PC-9 (cell line): Measurements from ENCODE around the gene SLFN11. TPM values are rescaled to one million over a fixed set of nuclear protein-coding genes. Genes with fewer than 3 reads are reported as not detected.

Experiments used
- BruUV-seq: library from RNA; stranded (reverse); fragments of 400-500 nt; replicated peaks from 2 replicates; lab custom pipeline; 2021; lab: Mats Ljungman, UMichigan
- CTCF ChIA-PET: fragments of 300-600 bp; sonication (Branson Sonifier 250); formaldehyde crosslinking; loops from one replicate; lab custom pipeline; 2022; ENCODE audit warnings: antibody characterized with exemption; lab: Charles Lee
- POLR2A ChIA-PET: fragments of 300-600 bp; sonication (Branson Sonifier 250); formaldehyde crosslinking; loops from one replicate; lab custom pipeline; 2022; ENCODE audit warnings: antibody characterized with exemption; ENCODE audit not compliant: unreplicated experiment; lab: Charles Lee
- DNase-seq, 2 experiments: peaks; one replicate each; pipeline versions ENCODE4 v3.0.0 to v3.0.0-alpha.2; 2015 to 2022; ENCODE audit warnings: mixed read lengths in 1 of 2
- H2AFZ ChIP-seq: fragments of 200-600 bp; sonication (generic); 2 replicates; pipeline ENCODE4 v1.8.1; 2017; ENCODE audit warnings: antibody characterized with exemption
- H3F3A ChIP-seq: fragments of 200-600 bp; sonication (generic); 2 replicates; pipeline ENCODE4 v1.8.1; 2017; ENCODE audit warnings: antibody characterized with exemption, mild to moderate bottlenecking, low read depth; ENCODE audit not compliant: insufficient read depth
- H3K27ac ChIP-seq: fragments of 200-600 bp; sonication (generic); 2 replicates; pipeline ENCODE4 v1.6.1; 2016; ENCODE audit warnings: mixed run types
- H3K27me3 ChIP-seq: fragments of 200-600 bp; sonication (generic); 2 replicates; pipeline ENCODE4 v1.6.1; 2016; ENCODE audit warnings: low read depth, mixed run types; ENCODE audit not compliant: insufficient read depth
- H3K36me3 ChIP-seq: fragments of 200-600 bp; sonication (generic); 2 replicates; pipeline ENCODE4 v1.6.1; 2016; ENCODE audit warnings: low read depth, mixed run types
- H3K4me1 ChIP-seq: fragments of 200-600 bp; sonication (generic); replicated peaks from 2 replicates; pipeline ENCODE4 v1.6.1; 2016; ENCODE audit warnings: mixed run types; ENCODE audit not compliant: insufficient read depth
- H3K4me2 ChIP-seq: fragments of 200-600 bp; sonication (generic); 2 replicates; pipeline ENCODE4 v1.6.1; 2017; ENCODE audit warnings: mixed run types
- H3K4me3 ChIP-seq: fragments of 200-600 bp; sonication (generic); 2 replicates; pipeline ENCODE4 v1.6.1; 2016; ENCODE audit warnings: mixed run types
- H3K79me2 ChIP-seq: fragments of 200-600 bp; sonication (generic); 2 replicates; pipeline ENCODE4 v1.6.1; 2017; ENCODE audit warnings: low read depth, mixed run types
- H3K9me2 ChIP-seq: fragments of 200-600 bp; sonication (generic); 2 replicates; pipeline ENCODE4 v1.8.1; 2017; ENCODE audit warnings: mild to moderate bottlenecking; ENCODE audit not compliant: insufficient read depth
- H3K9me3 ChIP-seq: fragments of 200-600 bp; sonication (generic); 2 replicates; pipeline ENCODE4 v1.8.1; 2016; ENCODE audit warnings: low read depth; ENCODE audit not compliant: insufficient read depth
- H4K20me1 ChIP-seq: fragments of 200-600 bp; sonication (generic); 2 replicates; pipeline ENCODE4 v1.8.1; 2017; ENCODE audit not compliant: insufficient read depth
- CTCF ChIP-seq: fragments of 200-600 bp; sonication (generic); conservative IDR thresholded peaks from 2 replicates; pipeline ENCODE4 v1.6.1; 2017; ENCODE audit warnings: mixed run types, antibody characterized with exemption, mild to moderate bottlenecking, moderate library complexity
- EZH2 ChIP-seq: fragments of 200-600 bp; sonication (generic); IDR thresholded peaks from 2 replicates; pipeline ENCODE4 v1.8.0; 2017; ENCODE audit warnings: antibody characterized with exemption, low read depth
- intact Hi-C: fragments of 100-400 bp; cut with micrococcal nuclease; formaldehyde crosslinking; loops from one replicate; pipeline ENCODE4 v1.10.0; 2022; ENCODE audit not compliant: unreplicated experiment
- total RNA-seq: library from RNA; stranded (reverse); gene quantifications from 2 replicates; pipeline ENCODE4 v1.2.3, GENCODE V29; 2021

The SLFN11 gene
- total RNA-seq, 1 experiment from 2014 or later: 0.46 TPM

- H4K20me1 ChIP-seq: no peaks in the 10 kb centered on the region; the same call in 1 of the 2 replicates
- intact Hi-C loops: no loop called here
- no peak overlapping the region for H3K4me3 ChIP-seq
- POLR2A ChIA-PET: no interaction called here
- DNase-seq: no peak
- H2AFZ ChIP-seq: no peak overlapping the region
- no peak for TF ChIP-seq CTCF
- no peak for TF ChIP-seq EZH2
- no peaks in the 10 kb centered on the region for H3K27me3 ChIP-seq
- no TSS peak for BruUV-seq
- H3K9me3 ChIP-seq: no peaks in the 10 kb centered on the region
- H3K9me2 ChIP-seq: no peaks in the 10 kb centered on the region
- no peak overlapping the region for H3K27ac ChIP-seq
- CTCF ChIA-PET: no interaction called here
- no peak overlapping the region for H3K4me2 ChIP-seq
- H3K4me1 ChIP-seq: no peaks in the 10 kb centered on the region
- H3K36me3 ChIP-seq: no peaks in the 10 kb centered on the region
- H3K79me2 ChIP-seq: no peaks in the 10 kb centered on the region
- H3F3A ChIP-seq: no peaks in the 10 kb centered on the region
These were observed 40.8 kb upstream of the SLFN11 start for GRCh38 chr17:35414247-35414646.

GRCh38 chr17:35407531-35407930 is 34.1 kb upstream of the SLFN11 start:
- Histone ChIP-seq H3K4me3 (no peak overlapping the region), H4K20me1 (no peaks in the 10 kb centered on the region), H2AFZ (no peak overlapping the region), H3K27me3 (no peaks in the 10 kb centered on the region), H3K4me2 (no peak overlapping the region), H3K27ac (no peak overlapping the region), H3K4me1 (0 out of 2 replicates have a peak, but pooled peaks cover 5% of the 10 kb centered on the region), H3K9me2 (no peaks in the 10 kb centered on the region), H3K79me2 (no peaks in the 10 kb centered on the region), H3K36me3 (no peaks in the 10 kb centered on the region), H3F3A (no peaks in the 10 kb centered on the region), H3K9me3 (no peaks in the 10 kb centered on the region)
- no peak for TF ChIP-seq EZH2
- TF ChIP-seq CTCF: no peak
- DNase-seq: no peak
- ChIA-PET CTCF (no interaction called here), POLR2A (no interaction called here)
- intact Hi-C loops: no loop called here
- BruUV-seq: no TSS peak

- no peak overlapping the region for H3K27ac ChIP-seq
- no TSS peak for BruUV-seq
- H3K9me2 ChIP-seq: no peaks in the 10 kb centered on the region
- H4K20me1 ChIP-seq: no peaks in the 10 kb centered on the region
- TF ChIP-seq CTCF (no peak), EZH2 (no peak)
- intact Hi-C loops: no loop called here
- no peak overlapping the region for H2AFZ ChIP-seq
- H3F3A ChIP-seq: no peaks in the 10 kb centered on the region
- H3K4me3 ChIP-seq: no peak overlapping the region
- H3K79me2 ChIP-seq: no peaks in the 10 kb centered on the region
- POLR2A ChIA-PET: no interaction called here
- CTCF ChIA-PET: no interaction called here
- H3K9me3 ChIP-seq: no peaks in the 10 kb centered on the region
- DNase-seq: no peak
- H3K36me3 ChIP-seq: no peaks in the 10 kb centered on the region
- H3K4me1 ChIP-seq: 0 out of 2 replicates have a peak, but pooled peaks cover 5% of the 10 kb centered on the region
- H3K27me3 ChIP-seq: no peaks in the 10 kb centered on the region
- H3K4me2 ChIP-seq: no peak overlapping the region
These were observed 33.1 kb upstream of the SLFN11 start for GRCh38 chr17:35406568-35406967.
